HCT116 (cell line): ENCODE measurements around the gene TERT. TPM values are rescaled to one million over a fixed set of nuclear protein-coding genes. Genes with fewer than 3 reads are reported as not detected.

Experiments used
- ATAC-seq: fragments of 200-7000 bp; cut with Tn5 transposase; 2 replicates; pipeline ENCODE4 v1.9.1; 2020; ENCODE audit warnings: mild to moderate bottlenecking, moderate library complexity
- BruUV-seq: library from RNA; stranded (reverse); fragments of 400-500 nt; replicated peaks from 2 replicates; lab custom pipeline; 2021; lab: Mats Ljungman, UMichigan
- CTCF ChIA-PET: fragments of 300-600 bp; sonication (Branson Sonifier 250); formaldehyde crosslinking; loops from one replicate; lab custom pipeline; 2021; ENCODE audit warnings: antibody characterized with exemption; lab: Charles Lee
- POLR2A ChIA-PET: fragments of 300-600, 350-600 bp; sonication (Branson Sonifier 250); formaldehyde crosslinking; loops from one replicate; lab custom pipeline; 2021; ENCODE audit warnings: antibody characterized with exemption; lab: Charles Lee
- RAD21 ChIA-PET, 2 experiments: fragments of 300-600 bp; sonication (Branson Sonifier 250); formaldehyde crosslinking; loops; one replicate each; lab custom pipeline; 2023; ENCODE audit warnings: low total read pairs in 2 of 2; ENCODE audit not compliant: uncharacterized antibody in 2 of 2, unreplicated experiment in 2 of 2, low non-redundant PET in 1 of 2; lab: Charles Lee
- DNase-seq: peaks from one replicate; pipeline ENCODE4 v3.0.0-alpha.2; 2010; ENCODE audit warnings: low read depth, low spot score
- H2AFZ ChIP-seq: fragments of 200-600 bp; shearing (Covaris generic), sonication (generic); 2 replicates; pipeline ENCODE4 v1.6.1; 2017; ENCODE audit warnings: low read depth, mixed run types, mixed read lengths, antibody characterized with exemption, low read length; ENCODE audit not compliant: poor library complexity, severe bottlenecking
- H3K27ac ChIP-seq: 2 replicates; pipeline ENCODE4 v1.5.1; 2012; ENCODE audit warnings: low read depth, low read length
- H3K27me3 ChIP-seq: fragments of 200-600 bp; sonication (generic); 2 replicates; pipeline ENCODE4 v1.6.1; 2016; ENCODE audit warnings: mixed run types, low read length, mixed read lengths; ENCODE audit not compliant: insufficient read depth
- H3K36me3 ChIP-seq, 2 experiments: fragments of 200-500 bp in 1 of 2; fragments of 200-600 bp in 1 of 2; sonication (Bioruptor generic) in 1 of 2; sonication (generic) in 1 of 2; 2 replicates each; pipeline versions ENCODE4 v1.5.1 to v1.6.1; 2014 to 2016; ENCODE audit warnings: low read length in 2 of 2, inconsistent platforms in 1 of 2, mixed read lengths in 1 of 2, mixed run types in 1 of 2; ENCODE audit not compliant: insufficient read depth in 2 of 2, control insufficient read depth in 1 of 2
- H3K4me1 ChIP-seq, 2 experiments: fragments of 200-600 bp in 1 of 2; sonication (generic) in 1 of 2; 2 replicates each; pipeline versions ENCODE4 v1.5.1 to v1.6.1; 2012 to 2017; ENCODE audit warnings: low read length in 2 of 2, inconsistent platforms in 1 of 2, mild to moderate bottlenecking in 1 of 2, mixed read lengths in 1 of 2, mixed run types in 1 of 2, moderate library complexity in 1 of 2; ENCODE audit not compliant: insufficient read depth in 2 of 2, control insufficient read depth in 1 of 2
- H3K4me2 ChIP-seq: fragments of 200-600 bp; sonication (generic); 2 replicates; pipeline ENCODE4 v1.6.1; 2017; ENCODE audit warnings: mixed run types, low read length, mixed read lengths
- H3K4me3 ChIP-seq, 2 experiments: fragments of 200-600 bp in 1 of 2; sonication (generic) in 1 of 2; replicated peaks in 1 of 2; 2 replicates each; pipeline ENCODE4 v1.5.1; 2011 to 2016; ENCODE audit warnings: low read length in 2 of 2, control low read depth in 1 of 2, low read depth in 1 of 2, mild to moderate bottlenecking in 1 of 2, mixed read lengths in 1 of 2, mixed run types in 1 of 2
- H3K79me2 ChIP-seq: fragments of 200-600 bp; sonication (generic); 2 replicates; pipeline ENCODE4 v1.6.1; 2017; ENCODE audit warnings: mild to moderate bottlenecking, mixed run types, low read length, moderate library complexity, mixed read lengths; ENCODE audit not compliant: insufficient read depth
- H3K9ac ChIP-seq: fragments of 200-600 bp; sonication (generic); 2 replicates; pipeline ENCODE4 v1.6.1; 2016; ENCODE audit warnings: low read length, mixed read lengths
- H3K9me2 ChIP-seq: fragments of 200-600 bp; sonication (generic), shearing (Covaris generic); 2 replicates; pipeline ENCODE4 v1.6.1; 2017; ENCODE audit warnings: mixed run types, mild to moderate bottlenecking, moderate library complexity; ENCODE audit not compliant: insufficient read depth
- H3K9me3 ChIP-seq, 2 experiments: fragments of 200-500 bp in 1 of 2; fragments of 200-600 bp in 1 of 2; sonication (Bioruptor generic) in 1 of 2; sonication (generic) in 1 of 2; 2 replicates each; pipeline ENCODE4 v1.6.1; 2014 to 2017; ENCODE audit warnings: low read length in 2 of 2, mixed read lengths in 2 of 2, inconsistent platforms in 1 of 2, low read depth in 1 of 2, mild to moderate bottlenecking in 1 of 2, mixed run types in 1 of 2, moderate library complexity in 1 of 2; ENCODE audit not compliant: control insufficient read depth in 1 of 2, insufficient read depth in 1 of 2
- H4K20me1 ChIP-seq: fragments of 200-600 bp; sonication (generic), shearing (Covaris generic); 2 replicates; pipeline ENCODE4 v1.6.1; 2017; ENCODE audit warnings: mixed run types, mild to moderate bottlenecking, moderate library complexity; ENCODE audit not compliant: insufficient read depth
- ATF3 ChIP-seq: IDR thresholded peaks from 2 replicates; pipeline ENCODE4 v1.6.1; 2012
- CEBPB ChIP-seq: IDR thresholded peaks from 2 replicates; pipeline ENCODE4 v1.6.1; 2012; ENCODE audit warnings: low read depth
- EZH2 ChIP-seq: fragments of 200-600 bp; sonication (generic); IDR thresholded peaks from 2 replicates; pipeline ENCODE4 v1.6.1; 2017; ENCODE audit warnings: antibody characterized with exemption, mixed run types
- MAX ChIP-seq: IDR thresholded peaks from 2 replicates; pipeline ENCODE4 v1.6.1; 2012
- POLR2A ChIP-seq: IDR thresholded peaks from 2 replicates; pipeline ENCODE4 v1.7.0; 2011; ENCODE audit warnings: borderline replicate concordance; ENCODE audit not compliant: insufficient read depth, insufficient read length; ENCODE audit errors: extremely low read depth
- RAD21 ChIP-seq: IDR thresholded peaks from 2 replicates; pipeline ENCODE4 v1.6.1; 2012; ENCODE audit warnings: low read depth, mild to moderate bottlenecking
- SP1 ChIP-seq: IDR thresholded peaks from 2 replicates; pipeline ENCODE4 v1.6.1; 2012; ENCODE audit warnings: low read depth
- YY1 ChIP-seq: IDR thresholded peaks from 2 replicates; pipeline ENCODE4 v1.6.1; 2011; ENCODE audit warnings: low read length, low read depth, moderate library complexity, mild to moderate bottlenecking; ENCODE audit not compliant: insufficient replicate concordance; ENCODE audit errors: extremely low read depth
- intact Hi-C: fragments of 100-400 bp; cut with micrococcal nuclease; formaldehyde crosslinking; loops from 2 replicates; pipeline ENCODE4 v1.10.0; 2022
- total RNA-seq: library from RNA; stranded (reverse); gene quantifications from one replicate; pipeline ENCODE4 v1.2.1, GENCODE V29; 2021; ENCODE audit not compliant: unreplicated experiment
- TF ChIP-seq, protein P1 (sequence below), 3 experiments: fragments of 200-600 bp in 1 of 3; sonication (generic) in 1 of 3; IDR thresholded peaks in 2 of 3; conservative IDR thresholded peaks in 1 of 3; 2 replicates each; pipeline ENCODE4 v1.5.1; 2012 to 2017; ENCODE audit warnings: low read depth in 2 of 3, low read length in 2 of 3, antibody characterized with exemption in 1 of 3, borderline replicate concordance in 1 of 3, control low read depth in 1 of 3, mild to moderate bottlenecking in 1 of 3, mixed read lengths in 1 of 3, mixed run types in 1 of 3, moderate library complexity in 1 of 3; ENCODE audit not compliant: insufficient read depth in 1 of 3
- TF ChIP-seq, protein P2 (sequence below): IDR thresholded peaks from 2 replicates; pipeline ENCODE4 v1.6.1; 2011; ENCODE audit warnings: mild to moderate bottlenecking, low read length, moderate library complexity; ENCODE audit not compliant: insufficient replicate concordance; ENCODE audit errors: extremely low read depth

Gene TERT
- total RNA-seq, 1 experiment from 2014 or later: 6.9 TPM

DNA sequence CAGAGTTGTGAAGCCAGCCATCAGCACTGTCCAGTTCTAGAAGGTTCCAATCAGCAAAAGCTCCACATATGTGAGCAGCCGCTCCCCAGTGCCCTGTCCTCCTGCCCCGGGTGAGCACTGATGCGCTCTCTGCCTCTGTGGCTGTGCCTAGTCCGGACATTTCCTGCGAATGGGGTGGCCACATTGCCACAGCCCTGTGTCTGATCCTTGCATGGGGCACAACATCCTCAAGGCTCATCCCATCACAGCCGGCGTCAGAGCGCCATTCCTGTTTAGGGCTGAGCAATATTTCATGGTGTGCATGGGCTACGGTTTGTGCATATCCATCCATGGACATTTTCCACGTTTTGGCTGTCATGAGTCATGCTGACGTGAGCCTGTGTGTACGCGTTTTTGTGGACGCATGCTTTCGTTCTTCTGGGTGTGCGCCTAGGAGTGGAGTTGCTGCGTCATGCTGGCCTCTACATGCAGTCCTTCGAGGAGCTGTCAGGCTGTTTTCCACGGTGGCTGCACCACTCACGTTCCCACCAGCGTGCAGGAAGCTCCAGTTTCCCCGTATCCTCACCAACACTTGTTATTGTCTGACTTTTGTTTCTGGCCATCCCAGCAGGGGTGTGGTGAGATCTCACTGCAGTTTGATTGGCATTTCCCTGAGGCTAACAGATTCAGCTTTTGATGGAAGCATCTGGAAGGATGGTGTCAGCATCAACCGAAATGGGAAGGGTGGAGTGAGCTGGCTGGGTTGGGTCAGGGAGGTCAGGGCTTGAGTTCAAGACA, 79.4 kb downstream of the TERT start:
- TF ChIP-seq ATF3: no peak
- TF ChIP-seq POLR2A: no peak
- no peak for TF ChIP-seq SP1
- RAD21 ChIA-PET: no interaction called here

DNA sequence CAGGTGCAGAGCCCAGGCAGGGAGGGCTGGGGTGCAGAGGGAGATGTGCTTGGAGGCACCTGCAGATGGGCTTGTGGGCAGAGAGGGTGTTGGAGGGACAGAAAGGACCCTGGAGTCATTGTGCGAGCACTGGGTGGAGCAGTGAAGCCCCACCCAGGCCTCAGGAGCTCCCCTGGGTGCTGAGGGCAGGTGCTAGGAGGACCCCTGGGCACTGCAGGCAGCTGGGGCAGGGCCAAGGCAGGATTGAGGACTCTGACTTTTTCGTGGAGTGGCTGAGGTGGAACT, 80.0 kb downstream of the TERT start:
- Histone ChIP-seq H3K9me2 (no peaks in the 10 kb centered on the region), H3K36me3 (no peaks in the 10 kb centered on the region), H3K79me2 (no peaks in the 10 kb centered on the region), H3K27me3 (no peaks in the 10 kb centered on the region), H3K4me1 (peaks cover 0 to 5% of the 10 kb centered on the region in 2 experiments; a peak in 1 of 4 replicates), H3K4me3 (no peak overlapping the region), H3K9me3 (no peaks in the 10 kb centered on the region; a peak in 1 of 4 replicates), H3K4me2 (no peak overlapping the region), H4K20me1 (no peaks in the 10 kb centered on the region), H2AFZ (no peak overlapping the region), H3K27ac (no peak overlapping the region), H3K9ac (no peak overlapping the region)
- ATAC-seq: no peak
- ChIA-PET RAD21 (no interaction called here), CTCF (no interaction called here), POLR2A (no interaction called here)
- DNase-seq: no peak
- intact Hi-C loops: no loop called here
- no TSS peak for BruUV-seq
- TF ChIP-seq, protein P1, sequence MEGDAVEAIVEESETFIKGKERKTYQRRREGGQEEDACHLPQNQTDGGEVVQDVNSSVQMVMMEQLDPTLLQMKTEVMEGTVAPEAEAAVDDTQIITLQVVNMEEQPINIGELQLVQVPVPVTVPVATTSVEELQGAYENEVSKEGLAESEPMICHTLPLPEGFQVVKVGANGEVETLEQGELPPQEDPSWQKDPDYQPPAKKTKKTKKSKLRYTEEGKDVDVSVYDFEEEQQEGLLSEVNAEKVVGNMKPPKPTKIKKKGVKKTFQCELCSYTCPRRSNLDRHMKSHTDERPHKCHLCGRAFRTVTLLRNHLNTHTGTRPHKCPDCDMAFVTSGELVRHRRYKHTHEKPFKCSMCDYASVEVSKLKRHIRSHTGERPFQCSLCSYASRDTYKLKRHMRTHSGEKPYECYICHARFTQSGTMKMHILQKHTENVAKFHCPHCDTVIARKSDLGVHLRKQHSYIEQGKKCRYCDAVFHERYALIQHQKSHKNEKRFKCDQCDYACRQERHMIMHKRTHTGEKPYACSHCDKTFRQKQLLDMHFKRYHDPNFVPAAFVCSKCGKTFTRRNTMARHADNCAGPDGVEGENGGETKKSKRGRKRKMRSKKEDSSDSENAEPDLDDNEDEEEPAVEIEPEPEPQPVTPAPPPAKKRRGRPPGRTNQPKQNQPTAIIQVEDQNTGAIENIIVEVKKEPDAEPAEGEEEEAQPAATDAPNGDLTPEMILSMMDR (IDR thresholded peaks at IDR 0.05 in 2 of 3, conservative IDR thresholded peaks at IDR 0.05 in 1 of 3; ENCODE audit: borderline replicate concordance in 1 of 3, insufficient read depth in 1 of 3, low read depth in 2 of 3, low read length in 2 of 3): no peak
- TF ChIP-seq MAX (no peak), RAD21 (no peak), ATF3 (no peak), EZH2 (no peak), YY1 (no peak), CEBPB (no peak)
- TF ChIP-seq, protein P2, sequence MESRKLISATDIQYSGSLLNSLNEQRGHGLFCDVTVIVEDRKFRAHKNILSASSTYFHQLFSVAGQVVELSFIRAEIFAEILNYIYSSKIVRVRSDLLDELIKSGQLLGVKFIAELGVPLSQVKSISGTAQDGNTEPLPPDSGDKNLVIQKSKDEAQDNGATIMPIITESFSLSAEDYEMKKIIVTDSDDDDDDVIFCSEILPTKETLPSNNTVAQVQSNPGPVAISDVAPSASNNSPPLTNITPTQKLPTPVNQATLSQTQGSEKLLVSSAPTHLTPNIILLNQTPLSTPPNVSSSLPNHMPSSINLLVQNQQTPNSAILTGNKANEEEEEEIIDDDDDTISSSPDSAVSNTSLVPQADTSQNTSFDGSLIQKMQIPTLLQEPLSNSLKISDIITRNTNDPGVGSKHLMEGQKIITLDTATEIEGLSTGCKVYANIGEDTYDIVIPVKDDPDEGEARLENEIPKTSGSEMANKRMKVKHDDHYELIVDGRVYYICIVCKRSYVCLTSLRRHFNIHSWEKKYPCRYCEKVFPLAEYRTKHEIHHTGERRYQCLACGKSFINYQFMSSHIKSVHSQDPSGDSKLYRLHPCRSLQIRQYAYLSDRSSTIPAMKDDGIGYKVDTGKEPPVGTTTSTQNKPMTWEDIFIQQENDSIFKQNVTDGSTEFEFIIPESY: no peak

More for the DNA sequence above, 79.4 kb downstream of the TERT start:
- Histone ChIP-seq H3K27ac (no peak overlapping the region), H3K79me2 (no peaks in the 10 kb centered on the region), H3K27me3 (no peaks in the 10 kb centered on the region), H3K4me2 (no peak overlapping the region), H2AFZ (no peak overlapping the region), H4K20me1 (no peaks in the 10 kb centered on the region), H3K9me2 (no peaks in the 10 kb centered on the region), H3K36me3 (no peaks in the 10 kb centered on the region), H3K9me3 (no peaks in the 10 kb centered on the region; a peak in 1 of 4 replicates), H3K9ac (no peak overlapping the region), H3K4me1 (peaks cover 0 to 5% of the 10 kb centered on the region in 2 experiments; a peak in 1 of 4 replicates), H3K4me3 (no peak overlapping the region)
- no peak for DNase-seq
- ChIA-PET POLR2A (no interaction called here), CTCF (no interaction called here)
- intact Hi-C loops: no loop called here
- BruUV-seq: no TSS peak
- no peak for ATAC-seq
